HG02588 (cell line): ENCODE measurements around the gene FBXL7.

Experiments used
- ATAC-seq: cut with Tn5 transposase; IDR thresholded peaks from one replicate; pipeline ENCODE4 v1.9.1; 2021; ENCODE audit warnings: mild to moderate bottlenecking, moderate library complexity; ENCODE audit not compliant: unreplicated experiment

FBXL7 gene

DNA sequence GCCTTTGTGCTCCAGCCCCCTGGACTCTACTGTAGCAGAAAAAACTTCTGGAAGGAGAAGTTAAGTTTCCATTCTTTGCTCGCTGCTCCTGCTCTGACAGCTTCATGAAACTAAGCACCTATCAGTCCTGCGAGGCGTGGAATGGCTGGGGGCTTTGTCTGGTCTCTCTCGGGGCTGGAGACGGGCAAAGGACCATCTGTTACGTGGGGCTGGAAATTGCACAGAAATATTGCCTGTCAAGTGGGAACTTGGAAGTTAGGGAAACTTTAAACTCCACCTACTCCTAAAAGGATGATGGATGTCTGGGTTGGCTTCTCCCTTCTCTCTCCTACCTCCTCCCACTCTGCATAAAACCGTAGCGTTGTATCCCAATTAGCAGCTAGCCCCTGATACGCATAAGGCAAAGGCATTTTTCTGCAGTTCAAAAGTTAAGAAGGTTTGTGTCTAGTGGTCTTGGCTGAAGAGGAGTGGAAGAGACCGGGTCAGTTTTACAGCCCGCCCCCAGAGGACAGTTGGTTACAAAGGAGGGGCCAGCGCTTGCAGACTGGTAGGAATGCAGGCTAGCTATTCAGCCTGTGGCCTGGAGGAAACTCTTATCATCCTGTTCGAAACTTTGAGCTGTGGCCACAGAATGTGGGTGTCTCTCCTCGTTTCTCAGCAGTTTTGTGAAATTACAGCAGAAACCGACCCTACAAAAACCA lies 1.3 kb downstream of the FBXL7 start:
- no peak for ATAC-seq

DNA sequence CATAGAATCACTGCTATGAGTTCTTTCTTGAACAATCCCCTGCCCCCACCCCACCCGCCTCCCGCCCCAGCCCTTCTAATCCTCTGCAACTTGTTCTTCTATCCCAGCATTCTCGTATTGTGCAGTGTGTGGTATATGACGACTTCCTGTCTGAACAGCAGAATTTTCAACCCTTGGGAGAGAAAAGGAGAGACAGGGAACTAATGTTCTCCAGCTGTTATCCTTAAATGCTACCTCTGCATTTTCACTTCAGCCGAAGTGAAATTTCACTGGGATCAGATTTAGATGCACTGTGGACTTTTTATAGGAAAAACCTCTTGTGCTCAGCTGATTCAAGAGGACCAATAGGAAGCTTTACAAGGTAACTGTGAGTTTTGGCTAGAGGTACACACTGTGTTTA lies 2.2 kb downstream of the FBXL7 start:
- ATAC-seq: no peak

DNA sequence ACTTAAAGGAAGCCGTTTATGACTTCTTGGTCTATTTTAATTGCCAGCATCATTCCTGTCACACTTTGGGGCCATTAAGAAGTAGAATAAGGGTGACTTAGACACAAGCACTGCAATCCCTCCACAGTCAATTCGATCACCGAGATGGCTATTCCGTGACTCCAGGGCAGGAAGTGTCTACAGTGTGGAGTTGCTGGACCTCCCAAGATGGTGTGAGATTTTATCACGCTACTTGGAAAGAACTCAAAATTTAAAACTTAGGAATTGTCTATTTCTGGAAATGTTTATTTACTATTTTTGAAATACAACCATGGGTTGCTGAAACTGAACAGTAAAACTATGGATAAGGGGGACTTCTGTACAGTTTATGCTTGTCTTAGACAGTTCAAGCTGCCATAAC lies 6.2 kb downstream of the FBXL7 start:
- no peak for ATAC-seq

DNA sequence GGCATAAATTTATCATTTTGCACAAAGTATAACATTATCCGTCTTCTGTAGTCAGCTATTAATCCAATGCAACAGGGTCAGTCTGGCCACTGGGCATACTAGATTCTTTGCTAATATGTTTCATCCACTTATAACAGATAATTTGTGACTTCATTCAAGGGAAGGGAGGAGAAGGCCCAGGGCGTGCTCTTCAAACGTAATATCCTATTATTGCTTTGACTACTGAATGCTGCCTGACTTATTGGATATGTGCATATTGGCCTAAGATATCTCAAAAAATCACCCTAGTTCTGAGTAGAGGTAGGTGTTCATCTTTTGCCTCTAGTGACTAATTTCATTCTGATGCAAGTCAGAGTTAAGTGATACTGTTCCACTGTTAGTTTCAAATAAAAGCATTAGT lies 6.9 kb downstream of the FBXL7 start:
- ATAC-seq: no peak

DNA sequence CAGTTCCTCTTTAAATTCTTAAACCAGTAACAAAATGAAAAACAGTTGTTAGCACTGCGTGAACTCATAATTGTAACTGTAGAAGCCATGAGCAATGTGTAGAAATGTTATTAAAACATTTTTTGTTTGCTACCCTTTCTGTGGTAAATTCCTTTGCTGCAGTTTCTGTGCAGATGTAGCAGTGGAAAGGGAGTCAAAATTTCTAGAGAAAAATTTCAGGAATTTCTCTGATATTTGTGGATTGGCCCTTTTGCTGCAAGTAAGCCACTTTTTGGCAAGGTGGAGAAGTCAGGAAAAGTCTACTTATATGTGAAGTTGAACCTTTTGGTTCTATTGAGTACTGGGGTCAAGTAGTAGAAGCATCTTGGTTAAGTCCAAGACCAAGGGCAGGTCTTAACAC lies 10.1 kb downstream of the FBXL7 start:
- ATAC-seq: no peak

- ATAC-seq: no peak
Measured at GRCh38 chr5:15510831-15511230, 10.9 kb downstream of the FBXL7 start.

DNA sequence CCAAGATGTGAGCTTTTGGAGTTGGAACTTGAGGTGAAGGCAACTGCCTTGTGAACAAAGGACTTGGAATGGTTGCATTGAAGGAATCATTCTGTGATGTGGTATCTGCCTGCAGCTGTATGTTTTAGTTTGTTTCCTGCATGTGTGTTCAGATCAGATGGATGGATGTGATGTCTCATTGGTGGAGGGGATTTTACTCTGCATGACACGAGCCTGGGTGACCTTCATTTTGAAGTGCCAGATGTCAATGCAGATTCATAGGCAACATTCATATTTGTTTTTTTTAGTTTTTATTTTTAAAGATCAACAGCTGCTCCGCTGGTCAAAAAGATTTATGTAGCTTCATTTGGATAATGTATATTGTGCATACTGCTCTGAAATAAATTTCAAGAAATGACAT lies 13.5 kb downstream of the FBXL7 start:
- no peak for ATAC-seq

GRCh38 chr5:15513911-15514310 lies 13.9 kb downstream of the FBXL7 start:
- ATAC-seq: no peak

- ATAC-seq: no peak
Measured at GRCh38 chr5:15515229-15515628, 15.2 kb downstream of the FBXL7 start.

DNA sequence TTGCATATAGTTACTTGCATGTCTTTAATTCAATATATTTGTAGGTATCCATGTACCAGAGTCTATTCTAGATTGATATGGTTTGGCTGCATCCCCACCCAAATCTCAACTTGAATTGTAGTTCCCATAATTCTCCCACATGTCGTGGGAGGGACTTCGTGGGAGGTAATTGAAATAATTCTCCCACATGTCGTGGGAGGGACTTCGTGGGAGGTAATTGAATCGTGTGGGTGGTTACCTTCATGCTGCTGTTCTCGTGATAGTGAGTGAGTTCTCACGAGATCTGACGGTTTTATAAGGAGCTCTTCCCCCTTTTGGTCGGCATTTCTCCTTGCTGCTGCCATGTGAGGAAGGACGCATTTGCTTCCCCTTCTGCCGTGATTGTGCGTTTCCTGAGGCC lies 16.5 kb downstream of the FBXL7 start:
- ATAC-seq: no peak

GRCh38 chr5:15518786-15519185 lies 18.8 kb downstream of the FBXL7 start:
- ATAC-seq: no peak

DNA sequence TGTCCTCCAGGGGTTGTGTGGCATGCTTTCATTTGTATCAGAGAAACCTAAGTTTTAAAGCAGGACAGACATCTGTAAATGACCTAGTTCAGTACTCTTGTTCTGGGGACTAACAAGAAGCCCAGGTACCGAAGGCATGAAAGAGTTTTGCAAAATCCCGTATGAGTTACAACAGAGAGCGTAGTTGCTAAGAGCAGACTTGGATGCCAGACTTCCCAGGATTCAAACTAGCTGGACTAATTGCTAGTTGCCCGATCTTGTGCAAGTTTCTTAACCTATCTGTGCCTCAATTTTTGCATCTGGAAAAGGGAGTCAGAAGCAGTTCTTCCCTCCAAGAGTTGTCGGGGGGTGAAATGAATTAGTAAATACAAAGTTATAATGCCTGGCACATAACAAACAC lies 20.9 kb downstream of the FBXL7 start:
- no peak for ATAC-seq

DNA sequence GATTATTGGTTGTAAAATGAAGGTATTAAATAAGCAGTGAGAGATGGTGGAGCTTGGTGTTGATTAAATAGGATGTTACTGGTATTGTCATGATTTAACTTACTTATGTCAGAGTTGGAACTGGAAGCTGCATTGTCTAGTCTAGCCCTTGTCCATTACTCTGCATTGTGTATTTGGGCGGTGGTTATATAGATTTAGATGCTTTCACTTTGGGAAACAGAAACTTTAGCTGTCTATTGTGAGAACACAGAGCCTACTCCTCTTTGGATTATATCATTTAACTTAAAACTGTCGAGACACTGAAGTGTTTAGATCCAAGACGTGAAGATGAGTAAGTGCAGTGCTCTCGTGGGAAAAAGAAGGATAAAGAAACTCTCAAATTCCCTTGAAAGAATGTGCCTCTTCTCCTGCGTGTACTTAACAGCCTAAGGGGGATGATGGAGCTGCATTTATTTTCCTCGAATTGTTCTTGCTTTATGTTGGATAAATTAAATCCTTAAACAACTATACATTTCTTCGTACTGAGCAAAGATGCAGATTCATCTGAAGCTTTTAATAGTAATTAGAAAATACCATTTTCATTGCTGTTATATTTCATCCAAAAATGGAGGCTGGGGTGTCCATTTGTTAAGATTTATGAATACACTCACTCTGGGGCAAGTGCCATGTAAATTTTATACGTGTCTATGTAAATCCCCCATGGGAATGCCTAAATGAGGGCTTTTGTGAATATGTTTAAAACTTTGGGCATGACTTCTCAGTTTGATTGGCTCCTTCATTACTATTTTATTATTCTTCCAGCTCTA lies 21.6 kb downstream of the FBXL7 start:
- ATAC-seq: no peak

- no peak for ATAC-seq
Measured at GRCh38 chr5:15522187-15522520, 22.2 kb downstream of the FBXL7 start.

GRCh38 chr5:15524712-15525111 lies 24.7 kb downstream of the FBXL7 start:
- ATAC-seq: no peak

DNA sequence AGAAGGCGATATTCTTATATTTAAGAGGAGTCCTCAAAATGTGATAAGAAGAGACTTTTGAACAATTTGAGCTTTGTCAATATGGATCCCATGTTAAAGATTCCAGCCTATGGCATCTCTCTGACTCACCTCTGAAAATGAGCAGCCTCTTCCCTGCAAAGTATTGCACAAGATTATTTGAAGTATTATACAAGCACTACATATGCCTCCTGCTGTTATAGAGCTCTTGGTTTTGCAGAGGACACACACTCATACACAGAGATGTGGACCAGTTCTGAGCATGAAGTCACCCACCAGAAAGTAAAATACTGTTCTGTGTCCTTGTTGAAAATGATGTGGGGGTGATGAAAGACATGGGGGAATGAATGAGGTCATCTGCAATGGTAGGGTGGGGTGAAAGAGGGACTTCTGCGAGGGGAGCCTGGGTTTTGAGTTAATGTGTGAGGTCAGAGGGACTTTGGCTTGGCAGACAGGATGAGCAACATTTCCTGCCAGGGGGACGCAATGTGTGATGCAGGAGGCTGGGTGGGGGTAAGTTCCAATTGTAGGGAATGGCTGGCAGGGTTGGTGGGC lies 25.8 kb downstream of the FBXL7 start:
- no peak for ATAC-seq

GRCh38 chr5:15526413-15526812 lies 26.4 kb downstream of the FBXL7 start:
- ATAC-seq: no peak

- ATAC-seq: no peak
Measured at GRCh38 chr5:15528476-15528875, 28.5 kb downstream of the FBXL7 start.

GRCh38 chr5:15529013-15529412 lies 29.0 kb downstream of the FBXL7 start:
- ATAC-seq: no peak

DNA sequence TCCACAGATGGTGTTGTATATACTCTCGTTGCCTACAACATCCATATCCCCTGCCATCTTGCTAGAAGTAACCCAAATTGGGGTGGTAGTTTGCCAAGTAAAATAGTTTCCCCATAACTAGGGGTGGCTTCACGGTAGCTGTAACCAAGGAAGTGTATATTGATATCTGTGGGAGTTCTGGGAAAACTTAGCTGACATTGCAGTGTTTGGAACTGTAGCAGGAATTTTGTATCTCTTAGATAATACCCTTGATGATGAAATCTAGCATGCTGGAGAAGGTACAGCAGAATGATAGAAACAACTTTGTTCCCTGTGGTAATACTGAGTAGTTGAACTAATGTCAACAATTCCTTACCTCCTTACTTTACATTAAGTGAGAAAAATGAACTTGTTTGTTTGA lies 29.8 kb downstream of the FBXL7 start:
- no peak for ATAC-seq

DNA sequence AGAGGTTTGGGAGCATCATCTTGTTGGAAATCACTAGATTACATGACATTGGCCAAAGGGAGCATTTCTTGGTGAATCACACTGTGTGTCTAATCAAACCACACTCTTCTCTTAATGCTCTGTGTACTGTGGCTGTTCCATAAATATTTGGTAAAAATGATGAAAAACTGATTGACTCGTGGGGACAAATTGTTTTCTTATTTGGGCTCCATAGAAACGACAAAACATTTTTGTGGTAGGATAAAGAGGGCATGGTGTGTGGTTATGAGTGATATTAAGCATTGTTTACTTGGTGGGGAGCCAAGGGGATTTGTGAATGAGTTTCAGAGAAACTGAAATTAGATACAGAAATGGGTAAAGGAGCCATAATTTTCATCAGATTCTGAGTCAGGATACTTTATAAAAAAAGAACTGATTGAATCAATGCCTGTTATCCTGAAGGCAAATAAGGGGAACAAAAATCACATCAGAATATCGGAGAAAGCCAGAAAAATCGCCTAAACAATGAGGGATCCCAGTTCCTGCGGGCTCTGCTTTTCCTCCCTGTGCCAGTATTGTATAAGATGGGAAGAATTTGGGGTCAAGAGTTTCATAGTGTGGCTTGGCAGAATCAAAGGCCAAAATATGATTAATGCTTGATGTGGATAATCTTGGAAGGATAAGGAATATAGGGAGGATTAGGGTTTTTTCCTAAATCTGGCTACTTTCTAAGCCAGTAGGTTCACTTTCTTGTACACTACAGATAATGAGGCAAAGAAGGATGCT lies 33.3 kb downstream of the FBXL7 start:
- ATAC-seq: no peak

DNA sequence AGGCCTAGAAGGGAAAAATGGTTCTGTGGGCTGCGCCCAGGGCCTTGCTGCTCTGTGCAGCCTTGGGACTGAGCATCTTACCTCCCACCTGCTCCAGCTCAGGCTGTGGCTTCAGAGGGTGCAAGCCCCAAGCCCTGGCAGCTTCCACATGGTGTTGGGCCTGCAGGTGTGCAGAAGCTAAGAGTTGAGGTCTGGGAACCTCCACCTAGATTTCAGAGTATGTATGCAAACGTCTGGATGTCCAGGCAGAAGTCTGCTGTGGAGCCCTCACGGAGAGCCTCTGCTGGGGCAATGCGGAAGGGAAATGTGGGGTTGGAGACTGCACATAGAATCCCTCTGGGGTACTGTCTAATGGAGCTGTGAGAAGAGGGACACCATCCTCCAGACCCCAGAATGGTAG lies 36.0 kb downstream of the FBXL7 start:
- no peak for ATAC-seq
